ENCODE results near the gene CASK. TPM values are rescaled to one million over a fixed set of nuclear protein-coding genes. Genes with fewer than 3 reads are reported as not detected.
"Not testable (repeated sequence)": the region's sequence is repeated elsewhere in the genome, so short reads cannot be mapped to it uniquely, and the experiment has no call there.

Gene CASK
- polyA plus RNA-seq, 1 donor from 2014 or later: 58.3 TPM

GRCh38 chrX:41676361-41676760 lies 247.0 kb downstream of the CASK start:
- H3K4me2 ChIP-seq (ENCODE audit: low read length); H4K20me1 ChIP-seq (ENCODE audit: insufficient read depth); H3K79me2 ChIP-seq (replicated peaks; ENCODE audit: insufficient read depth, low read length); H3K27me3 ChIP-seq (ENCODE audit: insufficient read depth, low read depth, low read length); H3K9me2 ChIP-seq (ENCODE audit: insufficient read depth, low read length); H3K36me3 ChIP-seq (ENCODE audit: insufficient read depth, low read length); H3F3A ChIP-seq (ENCODE audit: insufficient read depth, low read length, poor library complexity, severe bottlenecking); H3K9me3 ChIP-seq (ENCODE audit: low read length); H3K27ac ChIP-seq (ENCODE audit: low read length); H2AFZ ChIP-seq (ENCODE audit: low read depth, low read length); H3K9ac ChIP-seq (ENCODE audit: low read length); H3K4me3 ChIP-seq (ENCODE audit: low read length): not testable (repeated sequence)

DNA sequence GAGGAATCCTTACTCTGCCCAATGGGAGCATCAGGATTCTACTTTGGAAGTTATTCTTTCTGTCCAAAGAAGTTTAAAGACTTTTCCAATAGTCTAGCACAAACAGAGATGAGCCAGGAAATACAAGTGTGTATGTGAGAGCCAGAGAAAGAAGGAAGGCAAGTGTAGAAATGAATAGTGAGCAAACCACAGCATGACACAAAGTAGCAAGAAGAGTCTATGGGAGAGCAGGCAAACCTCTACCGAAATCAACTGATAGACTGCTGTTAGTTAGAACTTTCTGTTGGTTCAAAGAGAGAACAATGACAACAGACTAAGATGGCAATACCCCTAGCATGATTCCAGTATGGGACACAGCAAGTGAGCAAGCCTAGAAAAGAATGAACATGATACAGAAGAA lies 250.7 kb downstream of the CASK start:
- Histone ChIP-seq H3K9me3 (ENCODE audit: low read length) (no peaks in the 10 kb centered on the region), H3K4me2 (ENCODE audit: low read length) (no peak overlapping the region), H3K27me3 (ENCODE audit: insufficient read depth, low read depth, low read length) (no peaks in the 10 kb centered on the region), H4K20me1 (ENCODE audit: insufficient read depth) (no peaks in the 10 kb centered on the region), H2AFZ (ENCODE audit: low read depth, low read length) (no peak overlapping the region), H3K36me3 (ENCODE audit: insufficient read depth, low read length) (no peaks in the 10 kb centered on the region), H3K4me3 (ENCODE audit: low read length) (no peak overlapping the region), H3K27ac (ENCODE audit: low read length) (no peak overlapping the region), H3K9ac (ENCODE audit: low read length) (no peak overlapping the region), H3K9me2 (ENCODE audit: insufficient read depth, low read length) (no peaks in the 10 kb centered on the region), H3K79me2 (replicated peaks; ENCODE audit: insufficient read depth, low read length) (no peaks in the 10 kb centered on the region), H3F3A (ENCODE audit: insufficient read depth, low read length, poor library complexity, severe bottlenecking) (no peaks in the 10 kb centered on the region)
- TF ChIP-seq, protein P1, sequence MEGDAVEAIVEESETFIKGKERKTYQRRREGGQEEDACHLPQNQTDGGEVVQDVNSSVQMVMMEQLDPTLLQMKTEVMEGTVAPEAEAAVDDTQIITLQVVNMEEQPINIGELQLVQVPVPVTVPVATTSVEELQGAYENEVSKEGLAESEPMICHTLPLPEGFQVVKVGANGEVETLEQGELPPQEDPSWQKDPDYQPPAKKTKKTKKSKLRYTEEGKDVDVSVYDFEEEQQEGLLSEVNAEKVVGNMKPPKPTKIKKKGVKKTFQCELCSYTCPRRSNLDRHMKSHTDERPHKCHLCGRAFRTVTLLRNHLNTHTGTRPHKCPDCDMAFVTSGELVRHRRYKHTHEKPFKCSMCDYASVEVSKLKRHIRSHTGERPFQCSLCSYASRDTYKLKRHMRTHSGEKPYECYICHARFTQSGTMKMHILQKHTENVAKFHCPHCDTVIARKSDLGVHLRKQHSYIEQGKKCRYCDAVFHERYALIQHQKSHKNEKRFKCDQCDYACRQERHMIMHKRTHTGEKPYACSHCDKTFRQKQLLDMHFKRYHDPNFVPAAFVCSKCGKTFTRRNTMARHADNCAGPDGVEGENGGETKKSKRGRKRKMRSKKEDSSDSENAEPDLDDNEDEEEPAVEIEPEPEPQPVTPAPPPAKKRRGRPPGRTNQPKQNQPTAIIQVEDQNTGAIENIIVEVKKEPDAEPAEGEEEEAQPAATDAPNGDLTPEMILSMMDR (IDR thresholded peaks at IDR 0.05; ENCODE audit: poor library complexity, severe bottlenecking): no peak
- TF ChIP-seq EZH2 (IDR thresholded peaks at IDR 0.05; ENCODE audit: borderline replicate concordance, insufficient read depth, low read length, poor library complexity, severe bottlenecking): no peak
- no peak for TF ChIP-seq SMC3 (conservative IDR thresholded peaks at IDR 0.05; ENCODE audit: poor library complexity)

GRCh38 chrX:41671082-41671481 lies 252.3 kb downstream of the CASK start:
- TF ChIP-seq REST (IDR thresholded peaks at IDR 0.05; ENCODE audit: borderline replicate concordance) (no peak), EZH2 (IDR thresholded peaks at IDR 0.05; ENCODE audit: borderline replicate concordance, insufficient read depth, low read length, poor library complexity, severe bottlenecking) (no peak), MXI1 (conservative IDR thresholded peaks at IDR 0.05; ENCODE audit: poor library complexity, severe bottlenecking) (no peak), EP300 (conservative IDR thresholded peaks at IDR 0.05; ENCODE audit: poor library complexity, severe bottlenecking) (no peak), POLR2AphosphoS5 (IDR thresholded peaks at IDR 0.05) (no peak), SMC3 (conservative IDR thresholded peaks at IDR 0.05; ENCODE audit: poor library complexity) (no peak), RAD21 (conservative IDR thresholded peaks at IDR 0.05) (no peak), TAF1 (IDR thresholded peaks at IDR 0.05; ENCODE audit: low read depth) (no peak)
- TF ChIP-seq, protein P1 (IDR thresholded peaks at IDR 0.05; ENCODE audit: poor library complexity, severe bottlenecking): no peak
- Histone ChIP-seq H3K9me3 (ENCODE audit: low read length) (no peaks in the 10 kb centered on the region), H4K20me1 (ENCODE audit: insufficient read depth) (no peaks in the 10 kb centered on the region), H3K9ac (ENCODE audit: low read length) (no peak overlapping the region), H3K27ac (ENCODE audit: low read length) (no peak overlapping the region), H3K4me3 (ENCODE audit: low read length) (no peak overlapping the region), H2AFZ (ENCODE audit: low read depth, low read length) (no peak overlapping the region), H3K9me2 (ENCODE audit: insufficient read depth, low read length) (no peaks in the 10 kb centered on the region), H3K36me3 (ENCODE audit: insufficient read depth, low read length) (no peaks in the 10 kb centered on the region), H3K4me2 (ENCODE audit: low read length) (no peak overlapping the region), H3F3A (ENCODE audit: insufficient read depth, low read length, poor library complexity, severe bottlenecking) (no peaks in the 10 kb centered on the region), H3K27me3 (ENCODE audit: insufficient read depth, low read depth, low read length) (no peaks in the 10 kb centered on the region), H3K79me2 (replicated peaks; ENCODE audit: insufficient read depth, low read length) (no peaks in the 10 kb centered on the region)
